Stimulated activated CD8-positive, alpha-beta memory T cell treated with anti-CD3 and anti-CD28 coated beads, Interleukin-7, amount 100 ng/mL, for 24 hours (primary cell): Measurements from ENCODE around the gene REV1.
"Not testable (repeated sequence)": the region's sequence is repeated elsewhere in the genome, so short reads cannot be mapped to it uniquely, and the experiment has no call there.

Experiments used
- DNase-seq: peaks from one replicate; pipeline ENCODE4 v3.0.0-alpha.2; 2020; ENCODE audit warnings: low read depth

REV1 gene

DNA sequence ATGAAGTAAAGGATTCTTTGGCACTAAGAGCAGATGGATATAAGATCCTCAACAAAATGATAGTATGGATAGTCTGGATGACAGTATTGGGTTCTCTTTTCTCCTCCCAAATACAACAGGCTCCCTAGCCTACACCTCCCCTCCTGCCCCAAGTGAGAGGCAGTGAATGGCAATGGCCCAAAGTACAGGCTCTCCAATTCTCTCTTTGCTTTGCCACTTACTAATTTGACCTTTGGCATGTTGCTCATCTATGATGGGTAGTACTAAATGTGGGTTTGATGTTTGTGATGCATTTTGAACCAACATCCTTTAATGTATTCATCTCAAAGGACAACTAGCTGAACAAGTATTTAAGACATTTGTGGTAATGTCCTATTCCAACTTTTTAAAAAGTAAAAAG is 86.7 kb downstream of the REV1 start:
- DNase-seq: no peak

DNA sequence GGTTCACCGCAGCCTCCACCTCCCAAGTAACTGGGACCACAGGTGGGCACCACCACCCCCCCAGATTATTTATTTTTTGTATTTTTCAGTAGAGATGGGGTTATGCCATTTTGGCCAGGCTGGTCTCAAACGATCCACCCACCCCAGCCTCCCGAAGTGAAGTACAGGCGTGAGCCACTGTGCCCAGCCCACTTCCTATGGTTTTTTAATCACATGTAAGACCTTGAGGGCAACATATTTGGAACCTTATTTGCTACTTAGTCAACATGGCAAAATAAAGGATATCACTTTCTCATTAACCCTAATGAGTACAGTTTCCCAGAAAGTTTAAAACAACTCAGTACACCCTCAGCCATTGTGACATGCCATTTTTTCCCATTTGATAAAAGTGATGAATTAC is 88.0 kb downstream of the REV1 start:
- no peak for DNase-seq

DNA sequence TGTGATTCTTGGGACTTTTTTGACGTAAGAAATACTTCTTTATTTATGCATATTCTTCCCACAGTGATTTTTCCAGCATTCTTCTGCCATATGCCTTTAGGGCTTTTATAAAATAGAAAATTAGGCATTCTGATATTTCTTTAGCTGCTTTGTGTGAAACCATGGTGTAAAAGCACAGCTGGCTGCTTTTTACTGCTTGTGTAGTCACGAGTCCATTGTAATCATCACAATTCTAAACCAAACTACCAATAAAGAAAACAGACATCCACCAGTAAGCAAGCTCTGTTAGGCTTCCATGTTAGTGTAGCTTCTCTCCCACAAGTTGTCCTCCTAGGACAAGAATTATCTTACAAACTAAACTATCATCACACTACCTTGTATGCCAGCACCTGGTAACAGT is 90.0 kb downstream of the REV1 start:
- DNase-seq: no peak

DNA sequence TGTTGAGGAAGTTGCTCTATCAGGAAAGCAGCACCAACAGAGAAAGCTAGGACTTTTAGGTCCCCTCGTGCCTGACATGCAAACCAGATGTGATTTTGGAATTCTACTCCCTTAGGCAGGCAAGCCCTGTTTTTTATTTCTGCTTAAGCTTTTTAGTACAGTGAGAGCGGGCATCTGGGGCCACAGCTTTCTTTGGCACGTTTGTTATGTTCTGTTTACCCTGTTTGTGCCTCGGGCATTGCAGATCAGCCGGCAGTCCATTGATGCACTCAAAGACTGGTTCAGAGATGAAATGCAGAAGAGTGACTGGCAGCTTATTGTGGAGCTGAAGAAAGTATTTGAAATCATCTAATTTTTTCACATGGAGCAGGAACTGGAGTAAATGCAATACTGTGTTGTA is 90.8 kb downstream of the REV1 start:
- DNase-seq: no peak

DNA sequence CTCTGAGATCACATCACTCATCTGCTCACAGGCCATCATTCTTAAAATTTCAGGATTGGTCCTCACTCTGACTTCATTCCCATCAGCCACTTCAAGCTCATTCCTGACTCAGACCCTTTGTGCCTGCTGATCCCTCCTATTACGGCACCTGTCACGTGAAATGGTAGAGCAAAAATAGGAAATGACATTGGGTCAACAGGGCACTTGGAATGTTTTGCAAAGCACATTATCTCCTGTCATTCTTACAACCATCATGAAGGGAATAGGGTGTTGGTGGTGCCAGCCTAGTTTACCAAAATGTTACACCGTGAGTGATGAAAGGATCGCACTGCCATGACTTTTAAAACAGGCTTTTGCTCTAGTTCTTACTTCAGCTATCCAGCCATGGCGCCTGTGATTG is 91.5 kb downstream of the REV1 start:
- no peak for DNase-seq

DNA sequence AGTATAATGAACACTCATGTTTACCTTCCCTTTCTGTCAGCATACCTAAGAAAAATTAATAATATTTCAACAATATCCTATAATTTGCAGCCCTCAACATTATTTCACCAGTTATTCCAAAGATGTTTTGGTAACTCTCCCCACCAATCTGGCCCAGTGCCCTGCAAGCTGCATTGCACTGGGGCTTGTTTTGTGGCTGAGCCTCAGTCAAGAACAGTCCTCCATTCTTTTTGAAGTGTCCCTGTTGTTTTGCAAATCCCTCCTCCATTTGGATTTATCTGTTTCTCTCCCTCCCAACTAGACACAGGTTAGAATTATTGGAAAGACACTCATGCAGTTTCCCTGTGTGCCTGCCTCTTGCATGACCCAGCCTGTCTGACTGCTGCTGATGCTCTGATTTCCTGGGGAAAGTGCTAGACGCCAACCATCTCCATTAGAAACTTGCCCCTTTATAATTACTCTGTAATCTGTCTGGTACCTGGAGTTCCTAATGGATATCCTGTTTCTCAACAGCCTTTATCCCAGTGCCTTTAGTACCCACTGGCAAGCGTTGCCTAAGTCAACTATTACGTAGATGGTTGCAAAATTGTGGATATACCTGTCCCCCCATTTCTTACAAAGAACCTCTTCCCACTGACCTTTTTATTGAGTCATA is 92.4 kb downstream of the REV1 start:
- no peak for DNase-seq

DNA sequence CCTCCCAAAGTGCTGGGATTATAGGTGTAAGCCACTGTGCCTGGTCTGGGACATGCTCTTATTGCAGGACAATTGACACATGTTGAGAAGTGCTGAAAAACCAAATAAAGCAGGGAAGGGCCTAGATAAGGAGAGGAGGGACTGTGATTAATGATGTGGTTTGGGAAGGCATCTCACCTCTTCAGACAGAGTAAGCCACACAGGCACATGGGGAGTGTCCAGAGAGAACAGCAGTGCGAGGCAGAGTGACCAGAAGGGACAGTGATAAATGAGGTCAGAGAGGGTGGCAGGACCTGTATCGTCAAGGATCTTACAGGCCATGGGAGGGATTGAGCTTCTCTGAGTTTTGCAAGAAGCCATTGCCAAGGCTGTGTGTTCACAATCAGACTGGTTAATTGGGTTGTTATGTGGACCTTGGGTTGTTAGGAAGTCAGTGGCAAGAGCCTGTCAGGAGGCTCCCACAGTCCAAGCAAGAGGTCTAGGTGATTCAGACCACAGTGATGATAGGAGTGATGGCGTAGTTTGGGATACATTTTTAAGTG is 94.2 kb downstream of the REV1 start:
- no peak for DNase-seq

DNA sequence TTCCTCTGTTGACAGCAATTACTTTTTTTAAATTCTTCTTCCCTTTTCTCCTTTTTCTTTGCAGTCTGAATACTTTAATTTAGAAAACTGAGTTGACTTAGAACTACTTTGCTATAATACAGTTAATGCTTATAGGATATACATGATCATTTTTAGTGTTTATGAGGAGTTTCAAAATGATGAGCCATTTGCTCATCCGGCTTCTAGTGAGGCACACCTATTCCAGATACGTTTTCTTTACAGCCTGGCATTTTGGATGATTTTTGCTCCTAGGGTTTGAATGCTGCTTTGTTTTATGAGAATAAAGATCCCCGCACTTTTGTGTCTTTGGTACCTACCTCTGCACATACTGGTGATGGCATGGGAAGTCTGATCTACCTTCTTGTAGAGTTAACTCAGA is 99.9 kb downstream of the REV1 start:
- DNase-seq: no peak

DNA sequence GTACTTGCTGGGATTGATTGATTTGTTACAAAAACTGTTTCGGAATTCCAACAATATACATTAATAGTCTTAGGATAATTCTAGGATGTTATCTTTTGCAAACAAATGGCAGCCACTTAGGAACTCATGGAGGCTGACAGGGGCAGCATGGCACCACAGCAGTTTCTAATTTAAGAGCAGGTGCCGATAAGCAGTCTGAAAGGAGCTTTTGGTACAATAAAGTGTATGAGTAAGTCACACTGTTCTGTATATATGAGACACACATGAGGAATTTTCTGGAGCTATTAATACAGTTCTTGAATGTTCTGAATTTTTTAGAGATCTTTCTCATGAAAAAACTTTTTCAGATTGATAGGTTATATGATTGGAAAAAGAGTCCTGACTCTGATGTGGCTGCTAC is 100.4 kb downstream of the REV1 start:
- DNase-seq: no peak

DNA sequence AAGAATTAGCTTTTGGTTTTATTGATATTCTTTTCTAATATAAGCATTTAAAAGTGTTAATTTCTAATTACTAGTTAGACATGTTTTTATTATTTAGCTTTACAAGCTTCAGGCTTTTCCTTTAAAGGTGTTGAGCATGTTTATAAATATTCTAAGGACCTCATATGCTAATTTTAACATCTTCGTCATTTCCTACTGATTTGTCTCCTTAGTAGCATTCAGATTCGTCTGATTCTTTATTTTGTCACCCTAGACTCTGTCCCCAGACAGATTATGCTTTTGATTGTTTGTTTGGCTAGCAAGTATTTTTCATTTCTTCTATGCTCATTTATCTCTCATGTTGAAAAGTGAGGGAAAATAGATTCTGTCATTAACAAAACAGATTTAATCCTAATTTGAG is 100.9 kb downstream of the REV1 start:
- DNase-seq: no peak

DNA sequence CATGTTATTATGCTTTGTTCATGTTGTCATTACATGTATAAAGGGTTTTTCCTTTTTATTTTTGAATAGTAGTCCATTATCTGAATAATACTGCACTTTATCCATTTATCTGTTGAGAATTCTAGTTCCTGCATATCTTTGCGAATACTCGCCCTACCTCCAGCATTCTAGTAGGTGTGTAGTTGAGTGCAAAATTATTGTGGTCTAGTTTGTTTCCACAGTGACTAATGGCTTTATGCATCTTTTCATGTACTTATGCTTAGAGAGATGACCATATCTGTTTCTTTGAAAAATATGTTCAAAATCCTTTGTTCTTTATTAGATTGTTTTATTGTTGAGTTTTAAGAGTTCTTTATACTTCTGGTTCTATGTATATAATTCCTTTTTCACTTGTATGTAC is 103.8 kb downstream of the REV1 start:
- no peak for DNase-seq

DNA sequence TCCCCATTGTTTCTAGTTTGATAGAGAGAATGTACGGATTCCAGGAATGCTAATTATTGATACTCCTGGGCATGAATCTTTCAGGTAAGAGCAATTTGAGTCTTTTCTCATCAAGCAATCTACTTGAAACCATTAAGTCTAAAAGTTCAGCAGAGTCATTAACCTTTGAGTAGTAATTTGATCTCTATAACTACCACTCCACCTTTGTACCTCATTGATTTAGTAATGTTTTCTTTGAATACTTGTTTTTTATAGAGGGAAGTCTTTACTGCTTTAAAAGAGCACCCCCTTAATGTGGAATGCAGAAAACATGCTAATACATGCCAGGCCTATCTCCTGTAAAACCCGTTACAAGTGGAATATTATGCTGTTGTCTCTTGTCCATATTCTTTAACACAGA is 107.7 kb downstream of the REV1 start:
- no peak for DNase-seq

DNA sequence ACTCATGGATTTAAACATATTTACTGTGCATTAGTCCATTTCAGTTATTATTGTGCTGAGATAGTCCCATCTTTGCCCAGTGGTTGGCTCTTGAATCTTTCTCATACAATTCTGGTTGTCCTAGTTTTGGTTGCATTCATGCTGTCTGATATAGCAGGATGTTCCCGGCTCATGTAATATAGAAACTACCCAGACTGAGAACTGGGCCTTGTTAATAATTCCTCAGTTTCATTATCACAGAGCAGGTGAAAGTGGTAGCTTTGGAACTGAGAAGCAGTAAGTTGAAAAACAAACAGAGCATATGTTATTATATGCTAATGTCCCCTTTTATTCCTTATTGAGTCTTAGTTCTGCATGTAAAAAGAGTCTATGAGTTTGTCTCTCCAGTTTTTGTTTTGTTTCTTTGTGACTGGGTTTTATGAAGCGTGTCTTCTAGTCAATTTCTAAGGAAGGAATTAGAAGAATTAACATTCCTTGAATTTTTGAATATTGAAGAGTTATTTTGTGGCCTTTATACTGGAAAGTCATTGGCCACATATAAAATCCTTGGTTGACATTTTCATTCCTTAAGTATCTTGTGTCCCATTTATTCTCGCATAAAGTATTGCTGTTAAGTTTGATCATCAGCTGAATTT is 109.3 kb downstream of the REV1 start:
- no peak for DNase-seq

DNA sequence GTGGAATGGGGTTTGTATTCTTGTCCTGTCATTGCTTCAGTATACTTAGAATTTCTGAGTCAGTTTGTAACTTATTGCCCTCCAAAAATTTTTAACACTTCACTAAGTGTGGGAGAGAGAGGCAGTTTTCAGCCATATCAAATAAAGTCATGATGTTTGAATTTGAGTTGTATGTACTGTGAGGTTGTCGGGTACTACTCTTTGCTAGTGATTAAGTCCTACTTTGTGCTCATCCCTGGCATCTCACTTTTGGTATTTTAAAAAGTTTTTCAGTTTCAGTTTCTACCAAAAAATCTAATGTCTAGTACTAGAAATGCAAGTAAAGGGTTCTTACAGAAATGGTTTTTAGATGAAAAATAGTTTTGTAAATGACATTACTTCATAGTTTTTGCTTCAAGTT is 111.9 kb downstream of the REV1 start:
- no peak for DNase-seq

DNA sequence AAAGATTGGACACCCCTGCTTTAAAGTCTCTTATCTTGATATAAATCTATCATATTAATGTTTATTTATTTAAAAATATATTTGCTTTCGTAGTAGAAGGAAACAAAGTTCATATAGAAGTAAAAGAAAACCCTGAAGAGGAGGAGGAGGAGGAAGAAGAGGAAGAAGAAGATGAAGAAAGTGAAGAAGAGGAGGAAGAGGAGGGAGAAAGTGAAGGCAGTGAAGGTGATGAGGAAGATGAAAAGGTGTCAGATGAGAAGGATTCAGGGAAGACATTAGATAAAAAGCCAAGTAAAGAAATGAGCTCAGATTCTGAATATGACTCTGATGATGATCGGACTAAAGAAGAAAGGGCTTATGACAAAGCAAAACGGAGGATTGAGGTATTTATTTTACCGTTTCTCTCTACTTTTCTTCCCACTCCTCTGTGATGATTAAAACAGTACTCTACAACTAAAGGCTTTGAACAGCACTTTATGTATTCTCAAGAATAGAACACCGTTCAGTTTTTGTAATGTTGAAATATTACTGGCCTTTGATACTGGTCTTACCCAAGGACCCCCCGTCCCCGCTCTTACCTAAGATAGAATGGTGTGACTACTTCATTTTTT is 113.5 kb downstream of the REV1 start:
- no peak for DNase-seq

DNA sequence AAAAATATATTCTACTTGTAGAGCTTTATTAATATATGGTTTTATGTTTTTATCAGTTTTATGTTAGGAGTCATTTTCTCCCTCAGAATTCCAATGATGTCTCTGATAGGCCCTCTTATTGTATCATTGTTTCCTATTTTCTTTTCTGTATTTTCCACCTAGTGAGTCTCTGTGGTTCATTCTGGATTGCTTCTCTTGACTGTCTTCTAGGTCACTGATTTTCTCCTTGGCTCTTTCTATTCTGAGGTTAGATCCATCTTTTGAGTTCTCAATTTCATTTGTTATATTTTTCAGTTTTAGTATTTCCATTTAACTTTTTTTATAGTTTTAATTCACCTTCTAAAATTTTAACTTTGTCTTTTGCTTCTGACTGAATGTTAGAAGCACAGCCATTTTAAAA is 115.1 kb downstream of the REV1 start:
- DNase-seq: no peak

DNA sequence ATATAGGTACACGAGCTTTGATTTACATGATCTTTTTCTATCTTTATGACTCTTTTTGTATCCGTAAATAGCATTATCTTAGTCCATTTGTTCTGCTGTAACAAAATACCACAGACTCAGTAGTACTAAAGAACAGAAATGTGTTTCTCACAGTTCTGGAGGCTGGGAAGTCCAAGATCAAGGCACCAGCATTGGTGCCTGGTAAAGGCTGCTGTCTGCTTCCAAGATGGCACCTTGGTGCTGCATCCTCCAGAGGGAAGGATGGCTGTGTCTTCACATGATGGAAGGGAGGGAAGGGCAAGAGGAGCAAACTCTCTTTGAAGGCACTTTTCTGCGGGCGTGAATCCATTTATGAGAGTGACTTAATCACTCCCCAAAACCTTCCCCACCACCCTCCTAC is 116.7 kb downstream of the REV1 start:
- DNase-seq: no peak

DNA sequence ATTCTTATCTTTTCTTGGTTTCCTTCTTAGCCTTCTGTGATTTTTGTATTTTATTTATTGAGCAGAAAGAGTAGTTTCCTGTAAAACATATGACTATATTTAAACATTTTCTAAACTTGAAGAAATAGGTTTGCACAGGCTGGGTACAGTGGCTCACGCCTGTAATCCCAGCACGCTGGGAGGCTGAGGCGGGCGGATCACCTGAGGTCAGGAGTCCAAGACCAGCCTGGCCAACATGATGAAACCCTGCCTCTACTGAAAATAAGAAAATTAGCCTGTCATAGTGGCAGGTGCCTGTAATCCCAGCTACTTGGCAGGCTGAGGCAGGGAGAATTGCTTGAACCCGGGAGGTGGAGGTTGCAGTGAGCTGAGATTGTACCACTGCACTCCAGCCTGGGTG is 121.0 kb downstream of the REV1 start:
- DNase-seq: not testable (repeated sequence)

DNA sequence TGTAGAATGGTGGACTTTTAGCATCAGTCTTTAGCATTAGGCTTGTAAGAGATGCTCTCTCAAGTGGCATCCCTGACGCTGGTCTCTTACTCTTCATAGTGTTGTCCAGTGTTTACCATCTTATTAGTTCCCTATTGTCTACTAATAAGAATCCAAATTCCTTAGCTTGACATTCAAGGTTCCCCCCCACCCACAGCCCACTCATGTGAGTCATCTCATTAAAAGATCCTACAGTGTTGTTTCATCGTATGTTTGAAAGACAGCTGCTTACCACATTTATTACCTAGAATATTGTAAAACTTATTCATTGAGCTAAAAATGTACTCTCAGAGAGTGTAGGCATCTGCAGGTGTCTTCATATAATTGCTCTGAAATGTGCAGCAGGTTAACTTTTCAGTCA is 124.2 kb downstream of the REV1 start:
- no peak for DNase-seq

DNA sequence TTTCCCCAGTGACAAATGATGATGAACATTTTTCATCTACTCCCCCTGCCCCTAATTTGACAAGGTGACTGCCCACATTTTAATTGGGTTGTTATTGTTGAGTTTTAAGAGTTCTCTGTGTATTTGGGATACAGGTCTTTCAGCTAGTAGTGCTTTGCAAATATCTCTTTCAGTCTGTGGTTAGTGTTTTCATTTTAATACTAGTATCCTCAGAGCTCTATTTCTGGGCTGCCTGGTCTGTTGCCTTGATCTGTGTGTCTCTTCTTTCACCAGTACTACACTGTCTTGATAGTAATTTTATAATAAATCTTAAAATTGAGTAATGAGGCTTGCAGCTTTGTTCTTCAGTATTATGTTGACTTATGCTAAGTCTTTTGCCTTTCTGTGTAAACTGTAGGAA is 133.0 kb downstream of the REV1 start:
- DNase-seq: no peak

DNA sequence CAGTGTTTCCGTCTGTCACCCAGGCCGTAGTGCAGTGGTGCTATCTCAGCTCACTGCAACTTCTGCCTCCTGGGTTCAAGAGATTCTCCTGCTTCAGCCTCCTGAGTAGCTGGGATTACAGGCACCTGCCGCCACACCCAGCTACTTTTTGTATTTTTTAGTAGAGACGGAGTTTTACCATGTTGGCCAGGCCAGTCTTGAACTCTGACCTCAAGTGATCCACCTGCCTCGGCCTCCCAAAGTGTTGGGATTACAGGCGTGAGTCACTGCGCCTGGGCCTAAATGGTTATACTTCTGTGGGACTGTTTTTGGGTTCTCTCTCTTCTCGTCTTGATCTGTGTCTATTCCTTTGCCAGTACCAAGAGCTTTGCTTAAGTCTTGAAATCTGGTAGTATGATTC is 135.0 kb downstream of the REV1 start:
- not testable (repeated sequence) for DNase-seq

DNA sequence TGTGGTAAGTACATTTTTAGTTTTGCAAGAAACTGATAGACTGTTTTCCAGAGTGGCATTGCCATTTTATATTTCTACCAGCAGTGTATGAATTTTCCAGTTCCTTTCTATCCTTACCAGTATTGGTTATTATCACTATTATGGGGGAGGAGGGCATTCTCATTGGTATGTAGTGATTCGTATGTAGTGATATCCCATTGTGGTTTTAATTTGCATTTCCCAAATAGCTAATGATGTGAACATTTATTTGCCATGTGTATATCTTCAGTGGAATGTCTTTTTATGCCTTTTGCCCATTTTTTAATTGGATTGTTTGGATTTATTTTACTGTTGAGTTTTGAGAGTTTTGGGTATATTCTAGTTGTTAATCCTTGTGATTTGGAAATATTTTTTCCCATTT is 135.7 kb downstream of the REV1 start:
- DNase-seq: no peak
